Measurements from ENCODE around the gene MAP2K7.

DNA sequence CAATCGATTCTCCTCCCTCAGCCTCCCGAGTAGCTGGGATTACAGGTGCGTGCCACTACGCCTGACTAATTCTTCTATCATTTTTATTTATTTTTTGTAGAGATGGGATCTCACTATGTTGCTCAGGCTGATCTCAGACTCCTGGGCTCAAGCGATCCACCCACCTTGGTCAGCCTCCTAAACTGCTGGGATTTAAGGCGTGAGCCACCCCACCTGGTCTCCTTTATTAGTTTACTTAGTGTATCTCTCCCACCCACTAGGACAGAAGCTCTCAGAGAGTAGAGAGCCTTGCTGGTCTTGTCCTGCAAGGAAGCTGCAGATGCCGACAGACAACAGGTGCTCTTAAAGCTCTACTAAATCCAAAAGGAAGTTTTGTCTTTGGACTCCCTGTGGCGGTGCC lies 17.9 kb upstream of the MAP2K7 start:
- TF ChIP-seq CTCF (conservative IDR thresholded peaks at IDR 0.05; ENCODE audit: low read depth, low read length) (no peak), EZH2 (IDR thresholded peaks at IDR 0.05; ENCODE audit: borderline replicate concordance, low read depth, low read length, poor library complexity, severe bottlenecking) (no peak)
